T1000 (cell line): ENCODE data around the gene CCDC102B.
"Not testable (repeated sequence)": the region's sequence is repeated elsewhere in the genome, so short reads cannot be mapped to it uniquely, and the experiment has no call there.

Experiments used
- DNase-seq: peaks from one replicate; lab custom pipeline; 2025; ENCODE audit warnings: mixed read lengths; lab: John Stamatoyannopoulos, UW

The CCDC102B gene

DNA sequence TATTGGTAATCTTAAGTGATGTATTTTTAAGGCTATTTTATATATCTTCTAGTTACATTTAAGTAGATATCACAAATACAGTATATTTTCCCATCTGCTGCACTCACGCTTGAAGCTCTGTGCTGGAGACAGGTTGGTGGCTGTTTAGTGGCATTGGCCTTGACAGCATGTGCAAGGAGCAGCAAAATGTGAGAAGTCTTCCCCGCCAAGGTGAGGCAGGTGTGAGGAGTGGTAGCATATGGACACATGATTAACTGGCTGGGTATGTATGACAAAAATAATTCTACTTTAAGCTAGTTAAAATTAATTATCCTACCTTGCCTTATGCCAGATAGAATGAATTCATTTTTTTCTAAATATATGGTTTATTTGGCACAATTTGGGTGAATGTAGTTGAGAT, 117.2 kb downstream of the CCDC102B start:
- no peak for DNase-seq

DNA sequence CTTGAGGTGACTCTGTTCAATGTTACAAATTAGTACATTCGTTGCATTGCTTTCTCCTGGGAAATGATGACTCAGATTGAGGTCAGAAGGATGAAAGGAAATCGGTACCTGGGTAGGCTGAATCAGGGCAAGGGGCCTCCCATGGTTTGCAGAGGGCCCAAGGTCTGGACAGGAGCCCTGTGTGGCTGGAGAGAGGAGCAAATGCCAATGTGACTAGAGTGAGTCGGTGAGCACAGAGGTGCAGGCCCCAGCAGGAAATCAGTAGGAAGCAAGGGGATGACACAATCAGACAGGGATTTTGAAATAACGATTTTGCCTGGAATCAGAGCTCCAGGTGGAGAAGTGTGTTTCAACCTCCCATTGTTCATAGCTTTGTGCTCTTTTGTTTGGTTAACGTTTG, 118.9 kb downstream of the CCDC102B start:
- DNase-seq, result no peak

DNA sequence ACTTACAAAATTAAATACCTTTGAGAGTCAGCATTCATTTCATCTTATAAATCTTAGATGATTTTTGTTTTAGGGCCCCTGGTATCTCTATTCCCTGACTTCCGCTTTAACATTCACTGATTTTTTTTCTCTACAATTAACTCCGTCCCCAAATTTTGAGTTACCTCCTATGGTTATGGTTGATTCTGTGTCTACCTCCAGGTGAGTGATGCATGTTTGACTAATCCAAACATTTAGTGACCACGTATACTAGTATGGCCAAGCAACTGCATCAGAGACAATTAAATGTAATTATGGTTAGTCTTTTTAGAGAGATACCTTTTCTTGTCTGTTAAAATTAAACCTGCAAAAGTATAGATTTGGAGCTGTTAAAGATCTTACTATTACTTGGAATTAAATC, 120.3 kb downstream of the CCDC102B start:
- no peak for DNase-seq

DNA sequence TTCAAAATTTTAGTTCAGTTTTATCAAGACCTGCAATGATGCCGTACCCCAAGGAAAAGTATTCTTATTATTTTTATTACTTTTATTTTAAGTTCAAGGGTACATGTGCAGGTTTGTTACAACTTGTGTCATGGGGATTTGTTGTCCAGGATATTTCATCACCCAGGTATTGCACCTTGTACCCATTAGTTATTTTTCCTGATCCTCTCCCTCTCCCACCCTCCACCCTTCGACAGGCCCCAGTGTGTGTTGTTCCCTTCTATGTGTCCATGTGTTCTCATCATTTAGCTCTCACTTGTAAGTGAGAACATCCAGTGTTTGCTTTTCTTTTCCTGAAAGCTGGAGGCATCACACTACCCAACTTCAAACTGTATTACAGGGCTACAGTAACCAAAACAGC, 122.0 kb downstream of the CCDC102B start:
- DNase-seq, result no peak

DNA sequence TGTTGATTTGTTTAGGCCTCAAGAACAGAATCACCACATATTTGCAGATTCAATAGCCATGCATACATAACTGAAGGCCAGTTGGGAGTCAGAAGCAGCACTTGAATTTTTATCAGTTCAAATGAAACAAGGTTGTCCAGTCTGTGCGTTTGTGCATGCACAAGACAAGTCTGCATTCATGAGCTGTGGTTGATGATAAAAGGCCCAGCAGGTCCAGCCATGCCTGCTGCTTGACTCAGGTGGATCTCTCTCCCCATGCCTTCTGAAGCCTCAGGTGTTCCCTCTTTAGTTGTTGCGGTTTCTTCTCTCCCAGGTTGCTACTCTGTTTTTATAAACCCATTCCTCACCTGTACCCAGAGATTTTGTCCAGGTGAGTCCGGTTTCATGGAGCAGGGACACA, 124.5 kb downstream of the CCDC102B start:
- DNase-seq, result no peak

GRCh38 chr18:68925268-68925667, 127.4 kb downstream of the CCDC102B start:
- DNase-seq, result no peak

DNA sequence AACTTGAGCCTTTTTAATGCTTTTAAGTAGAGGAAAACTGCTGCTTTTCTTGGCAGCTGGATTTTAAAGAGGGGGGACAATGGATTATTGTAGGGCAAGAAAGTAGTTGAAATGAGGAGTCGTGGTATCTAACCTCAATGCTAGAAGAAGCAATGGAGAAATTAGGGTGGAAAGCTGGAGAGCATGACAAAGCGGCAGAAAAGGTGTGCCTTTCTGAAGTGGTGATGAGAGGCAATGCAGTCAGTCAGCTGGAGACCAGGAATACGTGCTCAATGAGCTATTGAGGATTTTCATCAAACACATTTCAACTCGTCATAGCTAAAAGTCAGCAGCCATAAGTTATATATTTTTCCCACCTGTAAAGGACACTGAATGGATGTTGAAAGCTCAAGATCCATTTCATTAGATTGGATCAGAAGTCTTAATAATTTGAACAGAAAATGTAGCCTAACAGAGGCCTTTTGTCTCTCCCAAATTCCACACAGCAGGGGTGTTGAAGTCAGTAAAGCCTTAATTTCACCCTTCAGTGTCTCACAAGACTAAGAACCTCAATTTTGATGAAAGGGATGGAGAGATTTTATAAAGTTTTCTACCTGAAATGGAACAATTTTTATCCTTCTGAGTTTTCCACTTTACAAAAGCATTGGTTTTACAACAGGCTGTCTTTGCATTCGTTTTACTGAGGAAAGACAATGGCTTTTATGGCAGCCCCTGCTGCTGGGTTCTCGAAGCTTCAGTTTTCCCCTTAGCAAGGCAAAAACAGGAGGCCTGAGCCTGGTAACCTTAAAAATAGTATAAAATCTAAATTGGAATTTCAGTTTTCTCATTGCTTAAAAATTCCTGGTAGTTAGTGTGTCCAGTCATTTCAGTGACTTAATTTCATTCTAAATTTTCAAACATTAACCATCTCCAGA, 131.1 kb downstream of the CCDC102B start:
- no peak for DNase-seq

DNA sequence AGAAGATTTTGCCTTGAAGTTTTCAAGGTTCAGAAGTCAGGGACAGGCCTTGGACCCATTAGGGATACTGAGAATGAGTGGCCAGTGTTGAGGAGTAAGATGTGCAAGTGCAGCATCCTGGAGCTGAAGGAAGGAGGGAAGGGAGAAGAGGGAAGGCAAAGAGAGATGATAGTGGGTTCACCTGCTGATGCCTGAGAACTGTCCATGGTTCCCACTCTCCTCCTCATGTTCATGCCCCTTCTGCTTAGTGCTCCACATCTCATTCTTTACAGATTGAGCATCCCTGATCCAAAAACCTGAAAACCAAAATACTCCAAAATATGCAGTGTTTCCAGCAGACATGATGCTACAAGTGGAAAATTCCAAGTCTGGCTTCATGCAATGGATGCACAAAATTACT, 137.8 kb downstream of the CCDC102B start:
- DNase-seq, result no peak

GRCh38 chr18:68937029-68937599, 139.2 kb downstream of the CCDC102B start:
- no peak for DNase-seq

GRCh38 chr18:68940039-68940438, 142.2 kb downstream of the CCDC102B start:
- DNase-seq, result no peak

DNA sequence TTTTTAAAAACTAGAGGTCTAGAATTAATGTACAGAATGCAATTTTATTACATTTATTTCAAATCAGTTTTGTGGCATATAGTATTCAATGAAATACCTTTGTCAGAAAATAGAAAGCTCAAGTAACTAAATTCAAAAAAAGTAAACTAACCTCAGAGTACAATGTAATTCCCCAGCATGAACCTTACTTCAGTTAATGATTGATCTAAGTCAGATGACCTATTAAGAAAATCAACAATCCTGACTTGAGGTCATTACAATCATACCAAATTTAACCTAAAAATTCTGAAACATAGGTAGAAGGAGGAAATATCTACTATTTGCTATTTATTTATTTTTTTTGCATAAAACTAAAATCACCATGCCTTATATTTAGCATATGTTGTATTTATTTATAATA, 142.9 kb downstream of the CCDC102B start:
- DNase-seq, result no peak

DNA sequence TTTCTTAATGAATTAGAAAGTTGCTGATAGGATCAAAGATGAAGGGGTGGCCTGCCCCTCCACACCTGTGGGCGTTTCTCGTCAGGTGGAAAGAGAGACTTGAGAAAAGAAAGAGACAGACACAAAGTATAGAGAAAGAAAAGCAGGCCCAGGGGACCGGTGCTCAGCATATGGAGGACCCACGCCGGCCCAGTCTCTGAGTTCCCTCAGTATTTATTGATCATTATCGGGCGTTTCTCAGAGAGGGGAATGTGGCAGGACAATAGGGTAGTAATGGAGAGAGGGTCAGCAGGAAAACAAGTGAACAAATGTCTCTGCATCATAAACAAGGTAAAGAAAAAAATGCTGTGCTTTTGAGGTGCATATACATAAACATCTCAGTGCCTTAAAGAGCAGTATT, 144.3 kb downstream of the CCDC102B start:
- DNase-seq, result no peak

DNA sequence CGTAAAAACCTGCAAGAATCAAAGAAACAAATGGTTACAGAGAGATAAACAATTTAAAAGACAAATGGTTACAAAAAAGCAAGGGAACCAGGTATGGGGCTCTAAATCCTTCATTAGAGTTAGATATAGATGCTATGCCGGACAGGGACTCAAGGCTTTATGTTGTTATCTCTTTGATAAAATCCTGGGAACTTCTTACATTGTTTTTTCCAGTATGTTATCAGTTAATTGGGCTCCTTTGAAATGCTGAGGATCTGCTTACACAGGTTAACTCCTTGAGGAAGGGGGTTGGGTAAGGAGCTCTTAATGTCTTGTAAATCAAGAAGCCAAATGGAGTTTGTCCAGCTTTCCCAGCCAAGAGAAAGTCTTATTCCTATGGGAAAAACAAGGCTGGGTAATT, 146.0 kb downstream of the CCDC102B start:
- not testable (repeated sequence) for DNase-seq

DNA sequence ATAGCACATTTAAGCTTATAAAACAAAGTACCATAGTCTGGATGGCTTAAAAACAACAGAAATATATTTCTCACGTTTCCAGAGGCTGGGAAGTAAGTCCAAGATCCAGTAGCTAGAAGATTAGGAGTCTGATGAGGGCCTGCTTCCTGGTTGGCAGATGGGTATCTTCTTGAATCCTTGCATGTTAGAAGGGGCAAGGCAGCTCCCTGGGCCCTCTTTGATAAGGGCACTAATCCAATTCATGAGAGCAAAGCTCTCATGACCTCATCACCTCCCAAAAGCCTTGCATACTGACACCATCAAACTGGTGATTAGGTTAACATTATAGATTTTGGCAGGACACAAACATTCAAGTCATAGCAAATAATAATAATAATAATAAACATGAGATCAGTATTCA, 146.4 kb downstream of the CCDC102B start:
- no peak for DNase-seq

DNA sequence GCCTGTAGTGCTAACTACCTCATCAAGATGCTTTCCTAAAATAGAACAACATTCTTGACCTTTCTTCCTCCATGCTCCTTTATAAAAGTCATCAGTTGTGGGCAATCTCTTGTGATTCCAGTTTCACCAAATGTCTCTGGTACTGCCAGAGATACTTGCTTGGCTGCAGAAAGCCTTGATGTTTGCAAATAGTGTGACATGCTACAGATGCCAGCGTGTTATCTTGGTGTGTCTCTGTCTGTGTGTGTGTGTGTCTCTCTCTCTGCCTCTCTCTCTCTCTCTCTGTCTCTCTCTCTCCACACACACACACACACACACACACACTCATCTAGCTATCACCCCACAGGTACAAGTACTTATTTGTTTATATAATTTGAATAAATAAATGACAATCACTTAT, 146.9 kb downstream of the CCDC102B start:
- DNase-seq, result no peak

- DNase-seq, result no peak
Measured at GRCh38 chr18:68948622-68949021, 150.7 kb downstream of the CCDC102B start.

- DNase-seq, result no peak
Measured at GRCh38 chr18:68954738-68955137, 156.9 kb downstream of the CCDC102B start.

DNA sequence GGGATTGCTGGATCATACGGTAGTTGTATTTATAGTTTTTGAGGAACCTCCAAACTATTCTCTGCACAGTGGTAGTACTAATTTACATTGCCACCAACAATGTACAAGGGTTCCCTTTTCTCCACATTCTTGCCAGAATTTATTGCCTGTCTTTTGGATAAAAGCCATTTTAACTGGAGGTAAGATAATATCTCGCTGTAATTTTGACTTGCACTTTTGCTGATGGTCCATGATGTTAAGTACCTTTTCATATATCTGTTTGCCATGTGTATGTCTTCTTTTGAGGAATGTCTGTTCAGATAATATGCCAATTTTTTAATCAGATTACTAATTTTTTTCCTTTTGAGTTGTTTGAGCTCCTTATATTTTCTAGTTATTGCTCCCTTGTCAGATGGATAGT, 158.8 kb downstream of the CCDC102B start:
- no peak for DNase-seq

DNA sequence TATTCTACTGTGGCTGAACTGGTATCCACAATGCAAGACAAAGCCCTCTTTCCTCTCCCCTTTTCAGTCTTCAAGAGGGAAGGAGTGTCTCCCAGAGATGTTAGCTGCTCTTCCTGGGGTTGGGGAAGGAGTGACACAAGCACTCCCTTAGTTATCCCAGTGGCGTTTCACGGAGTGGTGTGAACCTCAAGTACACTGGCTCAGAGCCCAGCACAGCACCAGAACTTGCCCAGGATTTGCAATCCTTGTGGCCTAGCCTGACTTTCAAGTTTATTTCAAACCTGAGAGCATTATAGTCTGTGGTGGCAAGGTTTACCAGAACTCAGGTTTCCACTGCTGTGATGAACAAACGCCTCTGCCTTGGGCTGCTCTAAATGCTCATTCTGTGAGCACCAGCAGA, 162.5 kb downstream of the CCDC102B start:
- DNase-seq, result no peak

- no peak for DNase-seq
Measured at GRCh38 chr18:68962623-68963022, 164.7 kb downstream of the CCDC102B start.

GRCh38 chr18:68965817-68966216, 167.9 kb downstream of the CCDC102B start:
- no peak for DNase-seq

DNA sequence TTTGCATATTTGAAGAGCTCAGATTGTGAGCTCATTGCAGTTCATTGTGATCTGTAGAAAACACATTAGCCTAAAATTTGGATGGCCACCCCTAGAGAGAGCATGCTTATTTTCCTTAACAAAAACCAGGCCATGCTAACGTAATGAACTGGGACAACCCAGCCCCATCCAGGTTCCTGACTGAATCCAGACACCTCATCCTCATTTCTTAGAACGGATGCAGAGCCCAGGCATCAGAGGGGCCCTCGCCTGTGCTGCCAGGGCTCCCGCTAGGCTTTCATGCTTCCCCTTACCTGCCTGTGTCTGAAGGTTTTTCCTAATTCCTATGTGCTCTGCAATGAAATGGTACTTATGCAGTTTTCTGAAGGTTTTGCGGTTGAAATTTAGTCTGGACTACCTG, 171.1 kb downstream of the CCDC102B start:
- DNase-seq, result no peak

GRCh38 chr18:68972176-68972575, 174.3 kb downstream of the CCDC102B start:
- no peak for DNase-seq

DNA sequence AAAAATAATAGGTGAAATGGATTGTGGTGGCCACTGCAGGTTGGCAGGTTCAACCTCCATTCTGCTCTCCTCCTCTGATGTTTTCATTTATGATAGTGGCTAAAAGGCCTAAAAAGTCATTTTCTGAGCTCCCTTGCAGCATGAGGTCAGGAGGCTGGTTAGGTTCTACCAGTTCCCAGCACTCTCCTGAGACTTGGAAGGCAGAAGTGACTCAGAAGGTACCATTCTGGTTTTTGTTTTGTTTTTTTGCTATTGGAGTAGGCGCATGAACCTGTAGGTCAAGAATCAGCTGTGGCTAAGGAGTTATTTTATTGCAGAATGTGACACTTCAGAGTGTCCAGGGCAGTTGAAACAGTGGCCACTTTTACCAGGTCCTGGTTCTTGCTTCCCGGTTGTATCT, 181.9 kb downstream of the CCDC102B start:
- DNase-seq, result no peak
